Measurements from ENCODE around the gene ITGA1. TPM values are rescaled to one million over a fixed set of nuclear protein-coding genes. Genes with fewer than 3 reads are reported as not detected.

The ITGA1 gene
- total RNA-seq, 2 donors from 2014 or later, result 0.33 to 3.5 TPM

- 93 to 100% methylated on average over 2 of the region's 2 CpGs for WGBS, 2 experiments (ENCODE audit: insufficient coverage in 1 of 2, insufficient read length in 1 of 2)
- H3K36me3 Mint-ChIP-seq (ENCODE audit: low read depth), result no peaks in the 10 kb centered on the region
These were observed 38.1 kb downstream of the ITGA1 start for GRCh38 chr5:52825826-52826225.

GRCh38 chr5:52827815-52828214 is 40.1 kb downstream of the ITGA1 start:
- Histone ChIP-seq H3K9ac (ENCODE audit: extremely low read depth, low read length, poor library complexity, severe bottlenecking) (no peak overlapping the region), H3K9me3 (ENCODE audit: control insufficient read depth, low read length) (peaks cover 8% of the 10 kb centered on the region), H3K27me3 (ENCODE audit: control insufficient read depth, insufficient read depth, low read length, poor library complexity, severe bottlenecking) (no peaks in the 10 kb centered on the region), H3K27ac (ENCODE audit: low read depth, low read length) (no peak overlapping the region), H3K36me3 (ENCODE audit: control insufficient read depth, insufficient read depth, low read length) (no peaks in the 10 kb centered on the region), H3K4me1 (ENCODE audit: control insufficient read depth, insufficient read depth, low read length) (no peaks in the 10 kb centered on the region), H3K4me3 (ENCODE audit: low read length) (no peak overlapping the region)
- Mint-ChIP-seq H3K4me3 (no peak overlapping the region), H3K4me1 (no peaks in the 10 kb centered on the region), H3K27me3 (ENCODE audit: insufficient read depth) (no peaks in the 10 kb centered on the region), H3K9me3 (no peaks in the 10 kb centered on the region), H3K36me3 (ENCODE audit: low read depth) (no peaks in the 10 kb centered on the region), H3K27ac (no peak overlapping the region)
- 82% methylated on average over 1 of the region's 1 CpG; no CpG with 5 or more reads in 1 of the 2 experiments for WGBS, 2 experiments (ENCODE audit: insufficient coverage in 1 of 2, insufficient read length in 1 of 2)
- DNase-seq, result no peak
- TF ChIP-seq, protein P1, sequence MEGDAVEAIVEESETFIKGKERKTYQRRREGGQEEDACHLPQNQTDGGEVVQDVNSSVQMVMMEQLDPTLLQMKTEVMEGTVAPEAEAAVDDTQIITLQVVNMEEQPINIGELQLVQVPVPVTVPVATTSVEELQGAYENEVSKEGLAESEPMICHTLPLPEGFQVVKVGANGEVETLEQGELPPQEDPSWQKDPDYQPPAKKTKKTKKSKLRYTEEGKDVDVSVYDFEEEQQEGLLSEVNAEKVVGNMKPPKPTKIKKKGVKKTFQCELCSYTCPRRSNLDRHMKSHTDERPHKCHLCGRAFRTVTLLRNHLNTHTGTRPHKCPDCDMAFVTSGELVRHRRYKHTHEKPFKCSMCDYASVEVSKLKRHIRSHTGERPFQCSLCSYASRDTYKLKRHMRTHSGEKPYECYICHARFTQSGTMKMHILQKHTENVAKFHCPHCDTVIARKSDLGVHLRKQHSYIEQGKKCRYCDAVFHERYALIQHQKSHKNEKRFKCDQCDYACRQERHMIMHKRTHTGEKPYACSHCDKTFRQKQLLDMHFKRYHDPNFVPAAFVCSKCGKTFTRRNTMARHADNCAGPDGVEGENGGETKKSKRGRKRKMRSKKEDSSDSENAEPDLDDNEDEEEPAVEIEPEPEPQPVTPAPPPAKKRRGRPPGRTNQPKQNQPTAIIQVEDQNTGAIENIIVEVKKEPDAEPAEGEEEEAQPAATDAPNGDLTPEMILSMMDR (conservative IDR thresholded peaks at IDR 0.05), result no peak

More at GRCh38 chr5:52825826-52826225, 38.1 kb downstream of the ITGA1 start:
- no peaks in the 10 kb centered on the region for H3K9me3 Mint-ChIP-seq
- H3K27ac ChIP-seq (ENCODE audit: low read depth, low read length), result no peak overlapping the region
- no peaks in the 10 kb centered on the region for H3K4me1 Mint-ChIP-seq
- H3K36me3 ChIP-seq (ENCODE audit: control insufficient read depth, insufficient read depth, low read length), result no peaks in the 10 kb centered on the region
- no peak overlapping the region for H3K4me3 ChIP-seq (ENCODE audit: low read length)
- no peaks in the 10 kb centered on the region for H3K27me3 ChIP-seq (ENCODE audit: control insufficient read depth, insufficient read depth, low read length, poor library complexity, severe bottlenecking)
- no peaks in the 10 kb centered on the region for H3K4me1 ChIP-seq (ENCODE audit: control insufficient read depth, insufficient read depth, low read length)
- no peak overlapping the region for H3K9ac ChIP-seq (ENCODE audit: extremely low read depth, low read length, poor library complexity, severe bottlenecking)
- no peak for DNase-seq
- TF ChIP-seq, protein P1 (conservative IDR thresholded peaks at IDR 0.05), result no peak
- H3K4me3 Mint-ChIP-seq, result no peak overlapping the region
- H3K9me3 ChIP-seq (ENCODE audit: control insufficient read depth, low read length), result peaks cover 8% of the 10 kb centered on the region
- no peak overlapping the region for H3K27ac Mint-ChIP-seq
- no peaks in the 10 kb centered on the region for H3K27me3 Mint-ChIP-seq (ENCODE audit: insufficient read depth)

DNA sequence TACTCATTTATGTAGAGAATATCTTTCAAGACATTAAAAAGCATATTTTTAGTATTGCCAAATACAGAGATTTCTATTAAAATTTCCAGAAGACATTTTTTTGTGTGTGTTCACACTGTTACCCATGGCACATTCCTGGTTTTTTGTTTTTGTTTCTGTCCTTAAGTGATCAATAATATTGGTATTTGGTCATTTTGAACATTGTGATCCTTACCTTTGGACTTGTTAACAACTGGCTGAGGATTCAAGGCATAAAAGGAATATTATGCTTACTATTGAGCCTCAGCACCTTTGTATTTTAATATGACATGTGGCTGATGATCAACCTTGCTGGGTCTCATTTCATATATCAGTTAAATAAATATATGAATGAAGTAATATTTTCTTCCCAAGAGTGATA is 41.9 kb downstream of the ITGA1 start:
- H3K4me3 ChIP-seq (ENCODE audit: low read length), result no peak overlapping the region
- H3K27me3 Mint-ChIP-seq (ENCODE audit: insufficient read depth), result no peaks in the 10 kb centered on the region
- no peaks in the 10 kb centered on the region for H3K4me1 ChIP-seq (ENCODE audit: control insufficient read depth, insufficient read depth, low read length)
- peaks cover 8% of the 10 kb centered on the region for H3K9me3 ChIP-seq (ENCODE audit: control insufficient read depth, low read length)
- TF ChIP-seq, protein P1 (conservative IDR thresholded peaks at IDR 0.05), result no peak
- no peak for DNase-seq
- no peak overlapping the region for H3K27ac Mint-ChIP-seq
- H3K27me3 ChIP-seq (ENCODE audit: control insufficient read depth, insufficient read depth, low read length, poor library complexity, severe bottlenecking), result no peaks in the 10 kb centered on the region
- no peak overlapping the region for H3K27ac ChIP-seq (ENCODE audit: low read depth, low read length)
- H3K36me3 ChIP-seq (ENCODE audit: control insufficient read depth, insufficient read depth, low read length), result no peaks in the 10 kb centered on the region
- H3K36me3 Mint-ChIP-seq (ENCODE audit: low read depth), result no peaks in the 10 kb centered on the region
- no peak overlapping the region for H3K4me3 Mint-ChIP-seq
- no peaks in the 10 kb centered on the region for H3K9me3 Mint-ChIP-seq
- H3K9ac ChIP-seq (ENCODE audit: extremely low read depth, low read length, poor library complexity, severe bottlenecking), result no peak overlapping the region
- no peaks in the 10 kb centered on the region for H3K4me1 Mint-ChIP-seq
